ENCODE results near the gene SLC37A4. TPM values are rescaled to one million over a fixed set of nuclear protein-coding genes. Genes with fewer than 3 reads are reported as not detected.

SLC37A4 gene
- total and polyA plus RNA-seq, 2 of the 13 experiments (the other 11 are each of a cell fraction or from before 2014, with no cell fraction given): 43.0 to 56.1 TPM

GRCh38 chr11:118997627-118998387 is 32.9 kb downstream of the SLC37A4 start, which contains the start of gene CENATAC (continued):
- TF ChIP-seq, protein P1, sequence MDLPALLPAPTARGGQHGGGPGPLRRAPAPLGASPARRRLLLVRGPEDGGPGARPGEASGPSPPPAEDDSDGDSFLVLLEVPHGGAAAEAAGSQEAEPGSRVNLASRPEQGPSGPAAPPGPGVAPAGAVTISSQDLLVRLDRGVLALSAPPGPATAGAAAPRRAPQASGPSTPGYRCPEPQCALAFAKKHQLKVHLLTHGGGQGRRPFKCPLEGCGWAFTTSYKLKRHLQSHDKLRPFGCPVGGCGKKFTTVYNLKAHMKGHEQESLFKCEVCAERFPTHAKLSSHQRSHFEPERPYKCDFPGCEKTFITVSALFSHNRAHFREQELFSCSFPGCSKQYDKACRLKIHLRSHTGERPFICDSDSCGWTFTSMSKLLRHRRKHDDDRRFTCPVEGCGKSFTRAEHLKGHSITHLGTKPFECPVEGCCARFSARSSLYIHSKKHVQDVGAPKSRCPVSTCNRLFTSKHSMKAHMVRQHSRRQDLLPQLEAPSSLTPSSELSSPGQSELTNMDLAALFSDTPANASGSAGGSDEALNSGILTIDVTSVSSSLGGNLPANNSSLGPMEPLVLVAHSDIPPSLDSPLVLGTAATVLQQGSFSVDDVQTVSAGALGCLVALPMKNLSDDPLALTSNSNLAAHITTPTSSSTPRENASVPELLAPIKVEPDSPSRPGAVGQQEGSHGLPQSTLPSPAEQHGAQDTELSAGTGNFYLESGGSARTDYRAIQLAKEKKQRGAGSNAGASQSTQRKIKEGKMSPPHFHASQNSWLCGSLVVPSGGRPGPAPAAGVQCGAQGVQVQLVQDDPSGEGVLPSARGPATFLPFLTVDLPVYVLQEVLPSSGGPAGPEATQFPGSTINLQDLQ (CRISPR knock-in tag; IDR thresholded peaks at IDR 0.05): no peak
- TF ChIP-seq ZNF891 (CRISPR knock-in tag; IDR thresholded peaks at IDR 0.05) (peak; percentile 46; the same call in 1 of the 2 replicates), EEA1 (CRISPR knock-in tag; IDR thresholded peaks at IDR 0.05; ENCODE audit: borderline replicate concordance) (0 out of 2 replicates have a peak, but pooled peaks have one; percentile 79), ZFP36L1 (CRISPR knock-in tag; IDR thresholded peaks at IDR 0.05) (peak; percentile 60), ZNF562 (CRISPR knock-in tag; IDR thresholded peaks at IDR 0.05; ENCODE audit: borderline replicate concordance) (no peak), ZNF446 (CRISPR knock-in tag; IDR thresholded peaks at IDR 0.05) (no peak), FOXM1 (CRISPR knock-in tag; IDR thresholded peaks at IDR 0.05) (no peak), KAT2B (IDR thresholded peaks at IDR 0.05; ENCODE audit: borderline replicate concordance, low read depth, low read length) (no peak), ZSCAN9 (CRISPR knock-in tag; IDR thresholded peaks at IDR 0.05; ENCODE audit: borderline replicate concordance) (peak; percentile 59; the same call in 1 of the 2 replicates), KDM4B (CRISPR knock-in tag; IDR thresholded peaks at IDR 0.05) (peak; percentile 24; the same call in 1 of the 2 replicates), ZNF570 (CRISPR knock-in tag; IDR thresholded peaks at IDR 0.05; ENCODE audit: borderline replicate concordance) (no peak)
- TF ChIP-seq, protein P2, sequence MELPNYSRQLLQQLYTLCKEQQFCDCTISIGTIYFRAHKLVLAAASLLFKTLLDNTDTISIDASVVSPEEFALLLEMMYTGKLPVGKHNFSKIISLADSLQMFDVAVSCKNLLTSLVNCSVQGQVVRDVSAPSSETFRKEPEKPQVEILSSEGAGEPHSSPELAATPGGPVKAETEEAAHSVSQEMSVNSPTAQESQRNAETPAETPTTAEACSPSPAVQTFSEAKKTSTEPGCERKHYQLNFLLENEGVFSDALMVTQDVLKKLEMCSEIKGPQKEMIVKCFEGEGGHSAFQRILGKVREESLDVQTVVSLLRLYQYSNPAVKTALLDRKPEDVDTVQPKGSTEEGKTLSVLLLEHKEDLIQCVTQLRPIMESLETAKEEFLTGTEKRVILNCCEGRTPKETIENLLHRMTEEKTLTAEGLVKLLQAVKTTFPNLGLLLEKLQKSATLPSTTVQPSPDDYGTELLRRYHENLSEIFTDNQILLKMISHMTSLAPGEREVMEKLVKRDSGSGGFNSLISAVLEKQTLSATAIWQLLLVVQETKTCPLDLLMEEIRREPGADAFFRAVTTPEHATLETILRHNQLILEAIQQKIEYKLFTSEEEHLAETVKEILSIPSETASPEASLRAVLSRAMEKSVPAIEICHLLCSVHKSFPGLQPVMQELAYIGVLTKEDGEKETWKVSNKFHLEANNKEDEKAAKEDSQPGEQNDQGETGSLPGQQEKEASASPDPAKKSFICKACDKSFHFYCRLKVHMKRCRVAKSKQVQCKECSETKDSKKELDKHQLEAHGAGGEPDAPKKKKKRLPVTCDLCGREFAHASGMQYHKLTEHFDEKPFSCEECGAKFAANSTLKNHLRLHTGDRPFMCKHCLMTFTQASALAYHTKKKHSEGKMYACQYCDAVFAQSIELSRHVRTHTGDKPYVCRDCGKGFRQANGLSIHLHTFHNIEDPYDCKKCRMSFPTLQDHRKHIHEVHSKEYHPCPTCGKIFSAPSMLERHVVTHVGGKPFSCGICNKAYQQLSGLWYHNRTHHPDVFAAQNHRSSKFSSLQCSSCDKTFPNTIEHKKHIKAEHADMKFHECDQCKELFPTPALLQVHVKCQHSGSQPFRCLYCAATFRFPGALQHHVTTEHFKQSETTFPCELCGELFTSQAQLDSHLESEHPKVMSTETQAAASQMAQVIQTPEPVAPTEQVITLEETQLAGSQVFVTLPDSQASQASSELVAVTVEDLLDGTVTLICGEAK (IDR thresholded peaks at IDR 0.05): no peak
- TF ChIP-seq, protein P2 (CRISPR knock-in tag; IDR thresholded peaks at IDR 0.05): peak; percentile 59; the same call in 1 of the 2 replicates
- TF ChIP-seq, protein P3, sequence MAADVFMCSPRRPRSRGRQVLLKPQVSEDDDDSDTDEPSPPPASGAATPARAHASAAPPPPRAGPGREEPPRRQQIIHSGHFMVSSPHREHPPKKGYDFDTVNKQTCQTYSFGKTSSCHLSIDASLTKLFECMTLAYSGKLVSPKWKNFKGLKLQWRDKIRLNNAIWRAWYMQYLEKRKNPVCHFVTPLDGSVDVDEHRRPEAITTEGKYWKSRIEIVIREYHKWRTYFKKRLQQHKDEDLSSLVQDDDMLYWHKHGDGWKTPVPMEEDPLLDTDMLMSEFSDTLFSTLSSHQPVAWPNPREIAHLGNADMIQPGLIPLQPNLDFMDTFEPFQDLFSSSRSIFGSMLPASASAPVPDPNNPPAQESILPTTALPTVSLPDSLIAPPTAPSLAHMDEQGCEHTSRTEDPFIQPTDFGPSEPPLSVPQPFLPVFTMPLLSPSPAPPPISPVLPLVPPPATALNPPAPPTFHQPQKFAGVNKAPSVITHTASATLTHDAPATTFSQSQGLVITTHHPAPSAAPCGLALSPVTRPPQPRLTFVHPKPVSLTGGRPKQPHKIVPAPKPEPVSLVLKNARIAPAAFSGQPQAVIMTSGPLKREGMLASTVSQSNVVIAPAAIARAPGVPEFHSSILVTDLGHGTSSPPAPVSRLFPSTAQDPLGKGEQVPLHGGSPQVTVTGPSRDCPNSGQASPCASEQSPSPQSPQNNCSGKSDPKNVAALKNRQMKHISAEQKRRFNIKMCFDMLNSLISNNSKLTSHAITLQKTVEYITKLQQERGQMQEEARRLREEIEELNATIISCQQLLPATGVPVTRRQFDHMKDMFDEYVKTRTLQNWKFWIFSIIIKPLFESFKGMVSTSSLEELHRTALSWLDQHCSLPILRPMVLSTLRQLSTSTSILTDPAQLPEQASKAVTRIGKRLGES (CRISPR knock-in tag; IDR thresholded peaks at IDR 0.05; ENCODE audit: borderline replicate concordance): no peak

All from HepG2 (cell line).